Stomach (tissue), 8 donors: ENCODE results near the gene LSG1. TPM values are rescaled to one million over a fixed set of nuclear protein-coding genes. Genes with fewer than 3 reads are reported as not detected.

ENCODE experiments used
- polyA plus RNA-seq, 3 donors: library from polyadenylated mRNA; stranded (reverse); fragments of 200-250 nt; gene quantifications; one replicate each; pipeline ENCODE4 v1.2.3, GENCODE V29; 2013
- small RNA-seq, 4 donors: library from RNA; depleted of rRNA; stranded (forward); fragments of <200 nt; gene quantifications; one replicate each; pipeline ENCODE3, GENCODE V24; 2016
- total RNA-seq, 5 donors: library from RNA; depleted of rRNA; stranded (reverse); fragments of >200 nt; gene quantifications; one replicate each; pipeline versions ENCODE4 v1.1.0 to v1.2.3, GENCODE V29; 2014 to 2016
- donor health status: healthy with polysubstance abuse.
- donor health status: Bipolar disorder and iron deficiency.
- donor health status: healthy.

LSG1 gene
- total and polyA plus RNA-seq, 8 donors, result 7.2 to 240 (median 25.8) TPM

Small RNAs within 50 kb of the gene (small RNA-seq; reads per million reads assigned to genes)
- gene AC046143.2, result 0 reads per million in 4 donors

Other genes with a start within 250 kb of the LSG1 start
- 100 to 1,000 TPM in 1 of 5 donors, 10 to 100 TPM in 4; 15.4 to 332 (median 33.0) TPM for gene ATP13A3, start 185.2 kb downstream of the LSG1 start, total RNA-seq
- 10 to 100 TPM; 11.2 to 11.9 (median 11.6) TPM for gene ATP13A3, start 185.2 kb downstream of the LSG1 start, polyA plus RNA-seq
- gene TMEM44, start 38.8 kb downstream of the LSG1 start, total RNA-seq, result 100 to 1,000 TPM in 1 of 5 donors, 10 to 100 TPM in 2, 1 to 10 TPM in 1, not detected in 1; 9.4 to 352 (median 16.3) TPM
- 1 to 10 TPM; 4.4 to 9.1 (median 6.1) TPM for gene TMEM44, start 38.8 kb downstream of the LSG1 start, polyA plus RNA-seq
- gene FAM43A, start 13.7 kb upstream of the LSG1 start, total RNA-seq, result 10 to 100 TPM in 2 of 5 donors, 1 to 10 TPM in 3; 1.3 to 42.0 (median 6.4) TPM
- gene FAM43A, start 13.7 kb upstream of the LSG1 start, polyA plus RNA-seq, result 1 to 10 TPM; 2.7 to 5.4 (median 3.0) TPM